Activated T-cell treated with anti-CD3 and anti-CD28 coated beads, Interleukin-2, amount 50 U/mL, for 48 hours (primary cell): ENCODE results near the gene PADI1.

Source experiments
- DNase-seq, 2 experiments: peaks; one replicate each; pipeline ENCODE4 v3.0.0-alpha.2; 2020

The PADI1 gene, protein sequence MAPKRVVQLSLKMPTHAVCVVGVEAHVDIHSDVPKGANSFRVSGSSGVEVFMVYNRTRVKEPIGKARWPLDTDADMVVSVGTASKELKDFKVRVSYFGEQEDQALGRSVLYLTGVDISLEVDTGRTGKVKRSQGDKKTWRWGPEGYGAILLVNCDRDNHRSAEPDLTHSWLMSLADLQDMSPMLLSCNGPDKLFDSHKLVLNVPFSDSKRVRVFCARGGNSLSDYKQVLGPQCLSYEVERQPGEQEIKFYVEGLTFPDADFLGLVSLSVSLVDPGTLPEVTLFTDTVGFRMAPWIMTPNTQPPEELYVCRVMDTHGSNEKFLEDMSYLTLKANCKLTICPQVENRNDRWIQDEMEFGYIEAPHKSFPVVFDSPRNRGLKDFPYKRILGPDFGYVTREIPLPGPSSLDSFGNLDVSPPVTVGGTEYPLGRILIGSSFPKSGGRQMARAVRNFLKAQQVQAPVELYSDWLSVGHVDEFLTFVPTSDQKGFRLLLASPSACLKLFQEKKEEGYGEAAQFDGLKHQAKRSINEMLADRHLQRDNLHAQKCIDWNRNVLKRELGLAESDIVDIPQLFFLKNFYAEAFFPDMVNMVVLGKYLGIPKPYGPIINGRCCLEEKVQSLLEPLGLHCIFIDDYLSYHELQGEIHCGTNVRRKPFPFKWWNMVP

DNA sequence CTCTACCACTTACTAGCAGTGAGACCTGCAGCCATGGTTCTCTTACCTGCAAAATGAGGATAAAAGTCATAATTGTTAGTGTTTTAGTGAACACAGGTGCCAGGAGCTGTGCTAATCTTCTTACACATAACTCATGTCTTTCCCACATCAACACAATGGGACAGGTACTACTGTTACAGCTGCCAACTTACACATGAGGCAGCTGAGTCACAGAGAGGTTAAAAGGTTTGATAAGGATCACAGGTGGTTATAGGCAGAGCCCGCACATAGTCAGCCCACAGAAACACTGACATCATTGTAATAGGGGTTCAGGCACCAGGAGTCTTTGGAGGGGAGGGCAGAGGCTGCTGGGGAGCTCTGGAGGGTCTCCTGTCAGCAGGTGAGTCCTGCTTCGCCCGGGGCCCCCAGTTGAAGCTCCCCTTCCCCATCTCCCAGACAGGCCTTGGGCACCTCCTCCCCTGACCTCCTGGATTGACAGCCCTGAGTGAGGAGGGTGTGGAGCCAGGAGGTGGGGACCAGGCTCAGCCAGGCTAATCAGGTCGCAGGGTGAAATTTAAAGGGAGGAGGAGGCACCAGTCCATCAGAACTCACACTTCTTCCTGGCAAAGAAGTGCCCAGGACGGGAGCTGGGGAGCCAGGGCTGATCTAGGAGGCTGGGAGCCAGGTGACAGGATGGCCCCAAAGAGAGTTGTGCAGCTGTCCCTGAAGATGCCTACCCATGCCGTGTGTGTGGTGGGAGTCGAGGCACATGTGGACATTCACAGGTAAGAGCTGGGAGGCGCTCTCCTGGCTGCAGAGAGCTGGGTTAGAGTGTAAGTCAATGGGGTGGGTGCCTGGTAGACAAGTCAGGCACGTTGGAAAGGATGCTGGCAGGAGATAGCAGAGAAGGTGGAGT, at the start of gene PADI1:
TSS of gene PADI1 (plus strand) at position 583 of the 895 bp plus-strand sequence. CDS start at position 673, 90 bp downstream.
- no peak for DNase-seq

DNA sequence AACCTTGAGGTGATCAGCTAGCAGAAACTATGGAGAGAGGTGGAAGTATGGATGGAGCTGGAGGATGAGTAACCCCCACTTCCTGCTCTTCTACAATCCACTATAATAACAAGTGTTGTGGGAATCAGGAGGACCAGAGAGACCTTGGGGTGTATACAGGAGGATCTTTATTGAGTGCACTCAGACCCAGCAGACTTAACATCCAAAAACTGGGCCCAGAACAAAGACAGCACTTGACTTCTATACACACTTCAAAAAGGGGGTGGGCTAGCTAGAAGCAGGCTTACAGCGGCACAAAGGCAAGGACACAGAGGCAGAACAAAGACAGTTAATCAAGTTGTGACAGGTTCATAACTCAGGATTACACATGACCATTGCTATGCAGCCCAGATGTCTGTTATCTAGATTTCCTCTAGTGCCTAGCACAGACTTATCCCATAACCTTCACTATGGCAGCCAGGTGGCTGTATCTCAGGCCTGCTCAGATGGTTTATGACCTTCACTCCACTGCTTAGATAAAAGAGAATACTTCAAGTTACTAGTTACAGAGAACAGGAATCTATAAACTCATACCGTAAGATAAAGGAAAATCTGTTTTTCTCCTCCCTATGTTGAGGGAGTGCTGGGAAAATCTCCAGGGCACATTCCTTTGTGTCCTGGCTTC, 49.5 kb upstream of the PADI1 start:
- DNase-seq = no peak

- no peak for DNase-seq
Observed at GRCh38 chr1:17156108-17156507, 48.8 kb upstream of the PADI1 start.

GRCh38 chr1:17158961-17159360, 46.0 kb upstream of the PADI1 start:
- no peak for DNase-seq

DNA sequence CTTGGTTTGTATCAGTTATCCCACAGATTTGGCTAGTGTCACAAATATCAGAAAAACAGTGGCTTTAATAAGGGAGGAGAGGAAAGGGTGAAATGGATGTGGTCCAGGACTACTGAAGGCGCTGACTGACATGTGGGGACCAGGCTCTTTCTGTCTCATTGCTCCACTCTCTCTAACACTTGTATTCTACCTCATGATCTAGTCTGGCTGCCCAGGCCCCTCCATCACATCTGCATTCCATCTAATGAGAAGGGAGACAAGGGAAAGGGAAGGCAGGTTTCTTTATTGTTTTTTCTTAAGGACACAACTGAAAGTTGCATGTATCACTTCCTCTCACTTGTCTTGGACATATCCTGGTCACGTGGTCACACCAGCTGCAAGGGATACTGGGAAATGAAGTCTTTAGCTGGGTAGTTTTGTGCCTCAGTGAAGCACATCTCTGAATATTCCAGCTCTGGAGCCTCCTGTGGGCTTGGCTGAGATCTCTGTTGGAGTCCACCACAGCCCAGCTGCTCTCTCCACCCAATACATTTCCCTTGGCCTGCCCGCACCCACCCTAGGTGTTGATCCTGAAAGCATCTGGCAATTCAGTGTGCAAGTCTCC, 43.7 kb upstream of the PADI1 start:
- DNase-seq = no peak

- DNase-seq = no peak
Observed at GRCh38 chr1:17161926-17162800, 42.8 kb upstream of the PADI1 start.

GRCh38 chr1:17162941-17163340, 42.0 kb upstream of the PADI1 start:
- DNase-seq = no peak

DNA sequence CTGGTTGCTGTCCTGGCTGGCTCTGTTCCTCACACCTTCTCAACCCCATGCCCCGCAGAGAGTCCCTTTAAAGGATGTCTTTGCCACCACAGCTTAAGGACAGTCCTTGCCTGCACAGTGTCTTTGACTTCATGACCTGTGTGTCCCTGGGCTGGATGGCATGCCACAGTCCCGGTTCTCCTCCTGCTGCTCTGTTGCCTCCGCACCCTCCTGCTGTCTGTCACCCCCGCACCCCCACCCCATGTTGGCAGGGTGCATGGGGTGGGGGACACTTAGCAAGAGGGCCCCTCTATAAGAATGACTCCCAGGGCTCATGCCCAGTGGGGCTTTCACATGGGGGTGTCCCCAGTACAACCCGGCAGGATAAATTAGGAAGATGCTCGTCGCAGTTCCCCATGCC, 41.6 kb upstream of the PADI1 start:
- no peak for DNase-seq

GRCh38 chr1:17163789-17164666, 40.9 kb upstream of the PADI1 start:
- no peak for DNase-seq

- DNase-seq = no peak
Observed at GRCh38 chr1:17165823-17166222, 39.1 kb upstream of the PADI1 start.

DNA sequence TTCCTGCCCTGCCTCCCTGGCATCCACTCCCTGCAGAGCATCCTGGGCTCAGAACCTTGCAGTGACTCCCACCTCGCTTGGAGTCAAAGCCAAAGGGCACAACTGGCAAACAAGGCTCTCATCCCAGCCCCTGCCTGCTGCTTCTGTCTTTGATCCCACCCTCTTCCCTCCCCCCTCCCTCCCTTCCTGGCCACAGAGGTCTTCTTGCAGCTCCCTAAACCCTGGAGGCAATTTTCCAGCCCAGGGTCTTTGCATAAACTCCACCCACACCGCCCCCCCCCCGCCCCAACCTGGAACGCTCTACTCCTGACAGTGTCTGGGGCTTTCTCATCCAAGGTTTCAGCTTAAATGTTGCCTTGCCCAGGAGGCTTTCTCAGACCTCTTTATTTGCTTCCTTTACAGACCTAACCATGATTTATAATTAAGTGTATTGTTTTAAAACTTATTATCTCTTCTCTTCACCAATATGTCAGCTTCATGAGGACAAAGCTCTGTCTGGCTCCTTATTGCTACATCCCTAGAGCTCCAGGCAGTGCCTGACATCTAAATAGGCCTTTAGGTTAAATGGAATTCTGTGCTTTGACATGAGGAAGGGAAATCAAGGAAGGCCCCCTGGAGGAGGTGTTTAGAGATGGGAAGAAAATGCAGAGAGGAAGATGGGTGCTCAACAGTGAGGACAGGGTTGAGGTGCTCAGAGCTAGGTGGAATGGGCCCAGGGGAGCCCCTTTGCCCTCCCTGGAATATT, 37.7 kb upstream of the PADI1 start:
- DNase-seq = no peak

GRCh38 chr1:17167786-17168090, 37.2 kb upstream of the PADI1 start:
- no peak for DNase-seq

GRCh38 chr1:17168091-17168876, 36.6 kb upstream of the PADI1 start:
- DNase-seq = no peak

DNA sequence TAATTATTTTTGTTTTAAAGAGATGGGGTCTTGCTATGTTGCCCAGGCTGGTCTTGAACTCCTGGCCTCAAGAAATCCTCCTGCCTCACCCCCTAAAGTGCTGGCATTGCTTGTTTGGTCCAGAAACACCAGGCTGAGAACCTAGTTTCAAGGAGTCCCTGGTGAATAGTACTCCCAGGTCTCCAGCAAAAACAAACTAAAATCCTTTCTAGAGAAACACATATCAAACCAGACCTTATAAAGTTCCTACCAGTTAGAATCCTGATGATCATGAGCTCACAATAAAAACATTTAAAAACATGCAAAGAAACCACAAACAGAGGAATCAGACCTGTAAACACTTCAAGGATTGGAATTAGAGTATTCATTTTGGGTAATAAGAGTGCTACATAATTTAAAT, 34.4 kb upstream of the PADI1 start:
- no peak for DNase-seq

GRCh38 chr1:17173217-17173616, 31.7 kb upstream of the PADI1 start:
- no peak for DNase-seq

- DNase-seq = no peak
Observed at GRCh38 chr1:17176306-17177061, 28.4 kb upstream of the PADI1 start.

DNA sequence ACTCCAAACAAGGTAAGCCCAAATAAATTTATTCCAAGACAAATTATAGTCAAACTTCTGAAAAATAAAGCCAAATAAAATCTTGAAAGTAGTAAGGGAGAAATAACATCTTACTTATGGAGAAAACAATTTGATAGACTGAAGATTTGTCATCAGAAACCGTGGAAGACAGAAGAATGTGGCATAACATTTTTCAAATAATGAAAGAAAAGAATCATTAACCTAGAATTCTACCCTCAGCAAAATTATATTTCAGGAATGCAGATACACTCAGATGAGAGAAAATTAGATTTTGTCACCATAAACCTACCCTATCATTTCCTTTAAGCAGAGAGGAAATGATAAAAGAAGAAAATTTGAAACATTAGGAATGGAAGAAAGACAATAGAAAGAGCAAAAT, 27.3 kb upstream of the PADI1 start:
- DNase-seq = no peak
